ENCODE measurements around the gene FGFBP2. TPM values are rescaled to one million over a fixed set of nuclear protein-coding genes. Genes with fewer than 3 reads are reported as not detected.
A peak's percentile ranks its signal among the peaks of the same experiment; 100 is the strongest.

FGFBP2 gene
- total RNA-seq, 1 experiment from 2014 or later, result 0.25 TPM

DNA sequence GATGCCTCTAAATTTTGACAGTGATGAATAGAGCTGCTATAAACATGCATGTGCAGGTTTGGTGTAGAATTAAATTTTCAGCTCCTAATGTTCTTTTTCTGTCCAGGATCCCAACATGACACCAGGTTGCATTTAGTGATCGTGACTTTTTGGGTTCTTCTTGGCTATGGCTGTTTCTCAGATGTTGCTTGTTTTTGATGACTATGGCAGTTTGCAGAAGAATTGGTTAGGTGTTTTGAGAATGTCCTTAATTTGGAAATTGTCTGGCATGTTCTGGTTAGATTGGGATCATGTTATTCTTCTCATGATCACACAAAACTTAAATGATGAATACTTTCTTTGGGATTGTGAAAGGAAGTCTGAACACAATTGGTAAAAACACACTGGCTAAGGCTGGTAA, 20.7 kb downstream of the FGFBP2 start:
- CTCF ChIA-PET, result no interaction called here
- Mint-ChIP-seq H3K4me1 (ENCODE audit: low read depth, unreplicated experiment) (no peaks in the 10 kb centered on the region), H3K36me3 (ENCODE audit: insufficient read depth, unreplicated experiment) (no peaks in the 10 kb centered on the region), H3K9me3 (ENCODE audit: unreplicated experiment) (no peaks in the 10 kb centered on the region), H3K27ac (ENCODE audit: unreplicated experiment) (no peak overlapping the region), H3K4me3 (ENCODE audit: unreplicated experiment) (no peak overlapping the region), H3K27me3 (ENCODE audit: insufficient read depth, unreplicated experiment) (no peaks in the 10 kb centered on the region)
- intact Hi-C loops (cut with micrococcal nuclease; ENCODE audit: unreplicated experiment), result no loop called here
- DNase-seq, result no peak
- Histone ChIP-seq H3K9me3 (no peaks in the 10 kb centered on the region), H3K36me3 (ENCODE audit: control insufficient read depth, insufficient read depth, low read length) (no peaks in the 10 kb centered on the region), H3K4me1 (0 out of 2 replicates have a peak, but pooled peaks cover 5% of the 10 kb centered on the region), H3K27me3 (replicated peaks; ENCODE audit: control insufficient read depth, insufficient read depth, low read length) (no peaks in the 10 kb centered on the region), H3K4me3 (ENCODE audit: low read depth, low read length) (no peak overlapping the region)
- POLR2A ChIA-PET, result no interaction called here
- BruUV-seq (replicated peaks), result no TSS peak
- TF ChIP-seq, protein P1, sequence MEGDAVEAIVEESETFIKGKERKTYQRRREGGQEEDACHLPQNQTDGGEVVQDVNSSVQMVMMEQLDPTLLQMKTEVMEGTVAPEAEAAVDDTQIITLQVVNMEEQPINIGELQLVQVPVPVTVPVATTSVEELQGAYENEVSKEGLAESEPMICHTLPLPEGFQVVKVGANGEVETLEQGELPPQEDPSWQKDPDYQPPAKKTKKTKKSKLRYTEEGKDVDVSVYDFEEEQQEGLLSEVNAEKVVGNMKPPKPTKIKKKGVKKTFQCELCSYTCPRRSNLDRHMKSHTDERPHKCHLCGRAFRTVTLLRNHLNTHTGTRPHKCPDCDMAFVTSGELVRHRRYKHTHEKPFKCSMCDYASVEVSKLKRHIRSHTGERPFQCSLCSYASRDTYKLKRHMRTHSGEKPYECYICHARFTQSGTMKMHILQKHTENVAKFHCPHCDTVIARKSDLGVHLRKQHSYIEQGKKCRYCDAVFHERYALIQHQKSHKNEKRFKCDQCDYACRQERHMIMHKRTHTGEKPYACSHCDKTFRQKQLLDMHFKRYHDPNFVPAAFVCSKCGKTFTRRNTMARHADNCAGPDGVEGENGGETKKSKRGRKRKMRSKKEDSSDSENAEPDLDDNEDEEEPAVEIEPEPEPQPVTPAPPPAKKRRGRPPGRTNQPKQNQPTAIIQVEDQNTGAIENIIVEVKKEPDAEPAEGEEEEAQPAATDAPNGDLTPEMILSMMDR (IDR thresholded peaks at IDR 0.05; ENCODE audit: insufficient read depth in 1 of 2, low read depth in 1 of 2, low read length in 1 of 2, severe bottlenecking in 1 of 2, unreplicated experiment in 1 of 2), result no peak

GRCh38 chr4:15938640-15939039, 24.3 kb downstream of the FGFBP2 start, which contains the start of gene FGFBP1:
FGFBP1 (minus strand) TSS chr4:15938740; CDS start chr4:15936632, 2,108 bp downstream.
- intact Hi-C loops (cut with micrococcal nuclease; ENCODE audit: unreplicated experiment), result no loop called here
- TF ChIP-seq, protein P1 (IDR thresholded peaks at IDR 0.05; ENCODE audit: insufficient read depth in 1 of 2, low read depth in 1 of 2, low read length in 1 of 2, severe bottlenecking in 1 of 2, unreplicated experiment in 1 of 2), result no peak

DNA sequence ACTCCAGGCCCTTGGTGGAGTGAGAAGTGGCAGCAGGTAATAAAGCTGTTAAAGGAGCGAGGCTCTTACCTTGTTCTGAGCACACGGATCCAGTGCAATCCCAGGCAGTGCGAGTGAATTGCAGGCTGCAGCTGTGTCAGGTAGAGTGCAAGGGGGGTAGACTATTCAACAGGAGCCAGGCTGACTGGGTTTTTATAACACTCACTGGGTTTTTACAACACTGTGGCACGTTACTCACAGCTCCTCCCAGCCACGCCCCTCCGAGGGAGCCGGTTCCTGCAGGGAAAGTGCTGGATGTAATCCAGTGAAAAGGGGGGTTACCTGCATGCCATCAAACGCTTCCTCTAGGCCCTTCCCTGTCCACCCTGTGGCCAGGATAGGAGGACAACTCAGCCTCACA, 24.8 kb downstream of the FGFBP2 start:
- H3K4me3 Mint-ChIP-seq (ENCODE audit: unreplicated experiment), result no peak overlapping the region
- Histone ChIP-seq H3K4me1 (no peaks in the 10 kb centered on the region), H3K27me3 (replicated peaks; ENCODE audit: control insufficient read depth, insufficient read depth, low read length) (no peaks in the 10 kb centered on the region), H3K36me3 (ENCODE audit: control insufficient read depth, insufficient read depth, low read length) (no peaks in the 10 kb centered on the region), H3K9me3 (no peaks in the 10 kb centered on the region), H3K4me3 (ENCODE audit: low read depth, low read length) (no peak overlapping the region)
- H3K36me3 Mint-ChIP-seq (ENCODE audit: insufficient read depth, unreplicated experiment), result no peaks in the 10 kb centered on the region
- intact Hi-C loops (cut with micrococcal nuclease; ENCODE audit: unreplicated experiment), result no loop called here
- DNase-seq, result peak; percentile 55 to 70
- no peaks in the 10 kb centered on the region for H3K27me3 Mint-ChIP-seq (ENCODE audit: insufficient read depth, unreplicated experiment)
- no peak overlapping the region for H3K27ac Mint-ChIP-seq (ENCODE audit: unreplicated experiment)
- no peaks in the 10 kb centered on the region for H3K9me3 Mint-ChIP-seq (ENCODE audit: unreplicated experiment)
- ChIA-PET POLR2A (no interaction called here), CTCF (interaction anchor here (0.8 to 1.4 kb wide), 2 partner anchors 18 to 55 kb away, joined by 4 to 9 read pairs; no protein-coding TSS in a partner anchor)
- no TSS peak for BruUV-seq (replicated peaks)
- TF ChIP-seq, protein P1 (IDR thresholded peaks at IDR 0.05; ENCODE audit: insufficient read depth in 1 of 2, low read depth in 1 of 2, low read length in 1 of 2, severe bottlenecking in 1 of 2, unreplicated experiment in 1 of 2), result no peak
- no peaks in the 10 kb centered on the region for H3K4me1 Mint-ChIP-seq (ENCODE audit: low read depth, unreplicated experiment)

More at GRCh38 chr4:15938640-15939039, 24.3 kb downstream of the FGFBP2 start, which contains the start of gene FGFBP1:
- H3K4me3 Mint-ChIP-seq (ENCODE audit: unreplicated experiment), result no peak within 1 kb of the TSS
- Histone ChIP-seq H3K9me3 (no peaks in the 10 kb centered on the region), H3K27me3 (replicated peaks; ENCODE audit: control insufficient read depth, insufficient read depth, low read length) (no peaks in the 10 kb centered on the region), H3K4me3 (ENCODE audit: low read depth, low read length) (no peak within 1 kb of the TSS), H3K36me3 (ENCODE audit: control insufficient read depth, insufficient read depth, low read length) (no peaks in the 10 kb centered on the region), H3K4me1 (no peaks in the 10 kb centered on the region)
- no peaks in the 10 kb centered on the region for H3K9me3 Mint-ChIP-seq (ENCODE audit: unreplicated experiment)
- ChIA-PET CTCF (interaction anchor here (0.8 to 1.4 kb wide), 2 partner anchors 18 to 56 kb away, joined by 4 to 9 read pairs; no protein-coding TSS in a partner anchor), POLR2A (no interaction called here)
- no peaks in the 10 kb centered on the region for H3K4me1 Mint-ChIP-seq (ENCODE audit: low read depth, unreplicated experiment)
- no peak for DNase-seq
- H3K27me3 Mint-ChIP-seq (ENCODE audit: insufficient read depth, unreplicated experiment), result no peaks in the 10 kb centered on the region
- no TSS peak for BruUV-seq (replicated peaks)
- no peaks in the 10 kb centered on the region for H3K36me3 Mint-ChIP-seq (ENCODE audit: insufficient read depth, unreplicated experiment)
- H3K27ac Mint-ChIP-seq (ENCODE audit: unreplicated experiment), result no peak within 1 kb of the TSS
